Fibroblast of pulmonary artery (primary cell): ENCODE measurements around the gene RFNG.
"Not testable (repeated sequence)": the region's sequence is repeated elsewhere in the genome, so short reads cannot be mapped to it uniquely, and the experiment has no call there.

Experiments
- DNase-seq: peaks from one replicate; pipeline ENCODE4 v3.0.0-alpha.2; 2010; ENCODE audit warnings: low read depth
- H3K4me3 ChIP-seq: replicated peaks from 2 replicates; pipeline ENCODE4 v1.5.1; 2011; ENCODE audit warnings: low read depth, mild to moderate bottlenecking, control low read depth, low read length, moderate library complexity
- TF ChIP-seq, protein P1 (sequence below): IDR thresholded peaks from 2 replicates; pipeline ENCODE4 v1.5.1; 2011; ENCODE audit warnings: mild to moderate bottlenecking, control low read depth, low read length, inconsistent platforms; ENCODE audit errors: missing control alignments

The RFNG gene

DNA sequence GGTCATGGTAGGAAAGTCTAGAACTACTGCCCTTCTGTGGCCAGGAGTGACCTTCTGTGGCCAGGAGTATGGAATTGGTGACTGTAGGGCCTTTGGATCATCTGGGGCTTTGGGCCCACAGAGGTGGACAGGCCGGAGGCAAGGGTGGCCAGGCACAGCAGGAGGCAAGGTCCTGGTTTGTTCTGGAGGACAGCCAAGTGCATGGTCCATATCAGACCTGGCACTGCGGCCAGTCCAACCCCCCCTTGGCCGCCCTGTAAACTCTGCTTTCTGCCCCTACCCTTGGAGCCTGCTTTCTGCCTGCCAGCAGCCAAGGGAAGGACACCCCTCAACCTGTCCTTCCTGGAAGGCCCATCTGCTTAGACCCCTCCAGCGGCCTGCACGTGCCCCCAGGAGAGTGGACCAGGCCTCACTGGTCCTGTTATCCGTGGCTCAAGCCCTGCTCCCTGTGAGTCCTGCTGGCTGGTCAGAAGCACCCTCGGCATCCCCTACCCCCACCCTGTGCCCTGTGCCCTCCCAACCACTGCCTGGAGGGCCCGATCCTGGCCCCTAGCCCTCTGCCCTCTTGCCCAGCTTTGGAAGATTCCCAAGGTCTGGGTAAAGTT is 11.8 kb downstream of the RFNG start:
- TF ChIP-seq, protein P1, sequence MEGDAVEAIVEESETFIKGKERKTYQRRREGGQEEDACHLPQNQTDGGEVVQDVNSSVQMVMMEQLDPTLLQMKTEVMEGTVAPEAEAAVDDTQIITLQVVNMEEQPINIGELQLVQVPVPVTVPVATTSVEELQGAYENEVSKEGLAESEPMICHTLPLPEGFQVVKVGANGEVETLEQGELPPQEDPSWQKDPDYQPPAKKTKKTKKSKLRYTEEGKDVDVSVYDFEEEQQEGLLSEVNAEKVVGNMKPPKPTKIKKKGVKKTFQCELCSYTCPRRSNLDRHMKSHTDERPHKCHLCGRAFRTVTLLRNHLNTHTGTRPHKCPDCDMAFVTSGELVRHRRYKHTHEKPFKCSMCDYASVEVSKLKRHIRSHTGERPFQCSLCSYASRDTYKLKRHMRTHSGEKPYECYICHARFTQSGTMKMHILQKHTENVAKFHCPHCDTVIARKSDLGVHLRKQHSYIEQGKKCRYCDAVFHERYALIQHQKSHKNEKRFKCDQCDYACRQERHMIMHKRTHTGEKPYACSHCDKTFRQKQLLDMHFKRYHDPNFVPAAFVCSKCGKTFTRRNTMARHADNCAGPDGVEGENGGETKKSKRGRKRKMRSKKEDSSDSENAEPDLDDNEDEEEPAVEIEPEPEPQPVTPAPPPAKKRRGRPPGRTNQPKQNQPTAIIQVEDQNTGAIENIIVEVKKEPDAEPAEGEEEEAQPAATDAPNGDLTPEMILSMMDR = no peak
- DNase-seq = no peak
- H3K4me3 ChIP-seq = no peak overlapping the region

- not testable (repeated sequence) for H3K4me3 ChIP-seq, DNase-seq
These were observed 12.7 kb downstream of the RFNG start for GRCh38 chr17:82038796-82039409.

DNA sequence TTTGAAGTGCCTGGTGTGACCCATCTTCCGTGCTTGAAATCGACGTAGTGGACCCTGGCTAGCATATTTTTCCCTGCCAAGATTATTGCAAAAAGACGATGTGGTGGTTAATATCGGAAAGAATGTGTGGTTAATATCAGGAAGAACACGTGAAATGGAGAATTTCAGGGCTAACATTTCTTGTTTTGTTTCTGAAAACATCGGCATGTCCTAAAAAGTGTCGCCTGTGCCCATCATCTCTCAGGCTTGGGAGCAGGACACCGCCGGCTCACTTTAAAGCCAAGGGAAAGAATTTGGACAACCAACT is 13.8 kb downstream of the RFNG start:
- TF ChIP-seq, protein P1 = no peak
- peak overlapping the region; percentile 67 for H3K4me3 ChIP-seq
- no peak for DNase-seq

- H3K4me3 ChIP-seq = peak within 1 kb of the TSS; percentile 67
- peak; percentile 95 for DNase-seq
- TF ChIP-seq, protein P1 = peak; percentile 34
These were observed 14.3 kb downstream of the RFNG start, which contains the start of gene DCXR for GRCh38 chr17:82037092-82037888. TSS of gene DCXR (minus strand) at chr17:82037697. CDS start at chr17:82037682, 15 bp downstream.

DNA sequence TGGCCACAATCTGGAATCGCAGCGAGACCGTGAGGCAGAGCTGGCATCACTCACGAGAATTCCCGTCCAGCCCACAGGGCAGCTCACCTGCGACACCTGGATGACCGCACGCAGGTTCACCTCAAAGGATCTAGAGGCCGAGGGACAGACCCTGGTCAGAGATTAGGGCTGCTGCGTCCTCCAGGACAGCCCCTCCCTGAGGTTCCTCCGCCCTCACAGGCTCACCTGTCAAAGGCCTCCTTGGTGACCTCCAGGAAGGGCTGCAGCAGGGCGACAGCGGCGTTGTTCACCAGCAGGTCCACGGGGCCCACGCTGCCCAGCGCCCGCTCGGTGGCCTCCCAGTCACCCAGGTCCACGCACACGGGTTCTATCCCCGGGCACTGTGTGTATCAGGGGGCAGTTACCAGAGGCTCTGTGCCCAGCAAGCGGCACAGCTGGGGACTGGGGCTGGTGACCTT is 14.9 kb downstream of the RFNG start:
- H3K4me3 ChIP-seq = peak overlapping the region; percentile 67
- TF ChIP-seq, protein P1 = no peak
- no peak for DNase-seq

DNA sequence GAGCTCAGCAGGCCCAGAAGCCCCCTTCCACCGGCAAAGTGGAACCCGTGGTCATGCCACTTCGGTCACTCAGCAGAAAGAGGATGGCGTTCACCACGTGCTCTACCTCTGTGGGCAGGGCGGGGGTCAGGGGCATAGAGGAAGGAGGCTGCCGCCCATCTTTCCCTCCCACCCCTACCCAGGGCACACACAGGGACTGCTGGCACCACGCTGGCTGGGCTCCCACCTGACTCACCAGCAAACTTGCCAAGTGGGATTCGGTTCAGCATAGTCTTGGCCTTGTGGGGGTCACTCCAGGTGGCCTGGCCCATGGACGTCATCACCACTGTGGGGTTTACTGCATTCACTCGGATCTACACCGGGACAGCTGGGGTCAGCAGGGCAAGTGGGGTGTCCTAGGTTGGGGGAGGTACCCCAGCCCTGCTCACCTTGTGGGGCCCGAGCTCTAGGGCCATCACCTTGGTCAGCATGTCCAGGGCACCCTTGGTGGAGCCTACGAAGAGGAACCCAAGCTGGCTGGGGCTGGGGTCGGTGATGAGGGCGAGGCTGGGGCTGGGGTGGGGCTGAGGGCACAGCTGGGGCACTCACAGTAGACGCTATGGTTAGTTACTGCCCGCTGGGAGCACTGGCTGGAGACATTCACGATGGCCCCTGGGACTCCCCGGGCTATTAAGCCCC is 15.5 kb downstream of the RFNG start:
- DNase-seq = no peak
- peak overlapping the region; percentile 67 for H3K4me3 ChIP-seq
- TF ChIP-seq, protein P1 = no peak

GRCh38 chr17:82035488-82035887 is 16.1 kb downstream of the RFNG start:
- no peak overlapping the region for H3K4me3 ChIP-seq
- DNase-seq = no peak
- TF ChIP-seq, protein P1 = no peak
